Aorta (tissue), 5 donors: ENCODE results near the gene CPNE4. TPM values are rescaled to one million over a fixed set of nuclear protein-coding genes. Genes with fewer than 3 reads are reported as not detected.

ENCODE experiments used
- ATAC-seq: fragments of 200-7000 bp; cut with Tn5 transposase; one replicate; pipeline ENCODE4 v1.9.1; 2022; ENCODE audit warnings: moderate library complexity; ENCODE audit not compliant: low FRiP score
- DNase-seq, 2 donors: peaks; one replicate each; pipeline ENCODE4 v3.0.0-alpha.2; 2020
- H3K27ac ChIP-seq, 2 donors: one replicate each; pipeline ENCODE4 v1.5.1; 2013; ENCODE audit warnings: low read length in 2 of 2, mild to moderate bottlenecking in 2 of 2, moderate library complexity in 2 of 2, control low read depth in 1 of 2, inconsistent platforms in 1 of 2, low read depth in 1 of 2
- H3K27me3 ChIP-seq, 2 donors: one replicate each; pipeline ENCODE4 v1.6.1; 2013; ENCODE audit warnings: control low read depth in 1 of 2, low read length in 1 of 2, mild to moderate bottlenecking in 1 of 2, moderate library complexity in 1 of 2; ENCODE audit not compliant: insufficient read depth in 2 of 2, control insufficient read depth in 1 of 2
- H3K36me3 ChIP-seq, 2 donors: one replicate each; pipeline ENCODE4 v1.6.1; 2013; ENCODE audit warnings: control low read depth in 1 of 2, low read length in 1 of 2, mild to moderate bottlenecking in 1 of 2; ENCODE audit not compliant: insufficient read depth in 2 of 2, control insufficient read depth in 1 of 2
- H3K4me1 ChIP-seq, 2 donors: one replicate each; pipeline ENCODE4 v1.6.1; 2013; ENCODE audit warnings: low read length in 2 of 2, control low read depth in 1 of 2, mild to moderate bottlenecking in 1 of 2, moderate library complexity in 1 of 2; ENCODE audit not compliant: insufficient read depth in 2 of 2, control insufficient read depth in 1 of 2
- H3K4me3 ChIP-seq, 2 donors: one replicate each; pipeline ENCODE4 v1.5.1; 2013; ENCODE audit warnings: low read length in 2 of 2, control low read depth in 1 of 2, mild to moderate bottlenecking in 1 of 2
- H3K9me3 ChIP-seq: one replicate; pipeline ENCODE4 v1.6.1; 2013; ENCODE audit warnings: mild to moderate bottlenecking, low read length; ENCODE audit not compliant: control insufficient read depth
- WGBS, 2 donors: extraction: QIAGEN DNeasy Blood & Tissue Kit; methylation state at CpG; one replicate each; pipeline ENCODE4 v1.1.7; 2013; 5-methylcytosine and 5-hydroxymethylcytosine counted together
- intact Hi-C, 2 donors: fragments of 100-400 bp; cut with DNase I; formaldehyde crosslinking; loops; one replicate each; pipeline versions ENCODE4 v1.14.2 to v1.15.0; 2022
- polyA plus RNA-seq, 2 donors: library from polyadenylated mRNA; stranded (reverse); fragments of 200-250 nt; gene quantifications; one replicate each; pipeline ENCODE4 v1.2.3, GENCODE V29; 2013
- total RNA-seq, 2 donors: library from RNA; stranded (reverse); fragmentation: NEBNext Ultra II Directional; extraction: Animal tissue kit (Norgen Biotek cat#: 25700); gene quantifications; one replicate each; pipeline ENCODE4 v1.2.1, GENCODE V29; 2021
- donor health status: healthy with polysubstance abuse.
- donor health status: Bipolar disorder and iron deficiency.
- donor health status: DM: no; HTN: no; CAD: no.
- donor health status: DM: no; HTN: no; CAD: no.
- donor health status: DM: yes; HTN: yes; CAD: no.

CPNE4 gene
- total and polyA plus RNA-seq, 4 donors: 0.45 to 2.2 (median 1.1) TPM

DNA sequence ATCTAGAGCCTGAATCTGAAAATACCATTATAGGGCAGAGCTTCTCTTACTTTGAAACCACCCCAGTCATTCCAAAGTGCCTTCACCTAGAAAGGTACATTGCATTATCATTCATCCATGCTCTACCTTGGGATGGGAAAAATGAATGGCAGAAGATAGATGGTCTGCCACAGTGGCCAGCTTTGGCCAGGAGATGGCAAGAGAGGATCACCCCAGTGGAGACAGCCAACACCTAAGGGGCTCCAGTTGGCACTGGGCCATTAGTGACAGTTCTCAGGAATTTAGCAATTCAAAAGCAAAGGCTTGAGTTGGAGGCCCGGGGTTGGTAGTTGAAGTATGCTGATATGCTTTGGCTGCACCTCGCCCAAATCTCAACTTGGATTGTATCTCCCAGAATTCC lies 278.4 kb downstream of the CPNE4 start:
- ATAC-seq: no peak
- intact Hi-C loops: no loop called here
- 74 to 79% methylated on average over 2 of the region's 2 CpGs for WGBS, 2 donors

DNA sequence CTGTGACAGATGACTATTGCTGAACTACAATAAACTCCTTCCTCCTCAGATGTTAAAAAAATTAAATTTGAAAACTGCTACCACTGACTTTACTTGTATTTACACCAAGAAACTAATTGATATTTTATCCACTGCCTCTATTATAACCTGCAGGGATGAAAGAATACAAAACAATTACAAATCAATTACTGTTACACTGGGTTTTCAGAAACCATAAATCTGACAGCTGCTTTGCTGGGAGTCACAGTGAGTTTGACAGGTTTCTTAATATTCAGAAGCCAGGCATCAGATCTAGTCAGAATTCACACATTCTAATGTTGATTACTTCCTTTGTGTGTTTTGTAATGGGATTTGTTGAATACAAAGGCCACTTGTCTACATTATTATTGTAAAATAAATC lies 279.4 kb downstream of the CPNE4 start:
- Histone ChIP-seq H3K9me3 (no peaks in the 10 kb centered on the region), H3K27me3 (no peaks in the 10 kb centered on the region), H3K4me3 (no peak overlapping the region), H3K36me3 (no peaks in the 10 kb centered on the region), H3K4me1 (no peaks in the 10 kb centered on the region), H3K27ac (no peak overlapping the region)
- DNase-seq: no peak
- intact Hi-C loops: no loop called here
- no peak for ATAC-seq

More for the DNA sequence above, 278.4 kb downstream of the CPNE4 start:
- Histone ChIP-seq H3K4me3 (no peak overlapping the region), H3K4me1 (no peaks in the 10 kb centered on the region), H3K27ac (no peak overlapping the region), H3K36me3 (no peaks in the 10 kb centered on the region), H3K27me3 (no peaks in the 10 kb centered on the region), H3K9me3 (no peaks in the 10 kb centered on the region)
- no peak for DNase-seq

DNA sequence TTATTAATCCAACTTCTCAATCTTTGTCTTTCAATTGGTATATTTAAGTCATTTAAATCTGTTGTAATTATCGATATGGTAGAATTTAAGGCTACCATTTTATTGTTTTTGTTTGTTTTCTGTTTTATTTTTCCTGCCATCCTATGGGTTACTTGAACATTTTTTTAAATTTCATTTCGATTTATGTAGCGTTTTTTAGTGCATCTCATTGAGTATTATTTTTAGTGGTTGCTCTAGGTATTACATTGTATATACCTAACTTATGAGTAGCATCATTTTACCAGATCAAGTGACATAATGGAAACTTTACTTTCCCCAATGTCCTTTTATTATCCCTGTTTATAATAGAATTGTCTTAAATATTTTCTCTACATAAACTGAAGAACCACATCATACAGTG lies 284.6 kb downstream of the CPNE4 start:
- Histone ChIP-seq H3K9me3 (no peaks in the 10 kb centered on the region), H3K4me3 (no peak overlapping the region), H3K36me3 (no peaks in the 10 kb centered on the region), H3K27me3 (no peaks in the 10 kb centered on the region), H3K4me1 (no peaks in the 10 kb centered on the region), H3K27ac (no peak overlapping the region)
- ATAC-seq: no peak
- DNase-seq: no peak
- intact Hi-C loops: no loop called here
- 84 to 90% methylated on average over 3 of the region's 3 CpGs for WGBS, 2 donors

DNA sequence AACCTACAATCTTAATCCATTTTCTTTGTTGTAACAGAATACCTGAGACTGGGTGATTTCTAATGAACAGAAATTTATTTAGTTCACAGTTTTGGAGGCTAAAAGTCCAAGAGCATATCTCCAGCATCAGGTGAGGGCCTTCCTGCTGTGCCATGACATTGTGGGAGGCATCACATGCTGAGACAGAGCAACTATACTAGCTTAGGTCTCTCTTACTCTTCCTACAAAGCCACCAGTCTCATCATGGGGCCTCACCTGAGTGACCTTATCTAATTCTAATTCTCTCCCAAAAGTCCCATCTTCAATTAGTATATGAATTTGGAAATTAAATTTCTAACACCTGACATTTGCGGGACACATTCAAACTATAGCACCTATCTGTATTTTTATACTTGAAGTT lies 285.0 kb downstream of the CPNE4 start:
- intact Hi-C loops: no loop called here
- Histone ChIP-seq H3K27me3 (no peaks in the 10 kb centered on the region), H3K9me3 (no peaks in the 10 kb centered on the region), H3K4me3 (no peak overlapping the region), H3K27ac (no peak overlapping the region), H3K4me1 (no peaks in the 10 kb centered on the region), H3K36me3 (no peaks in the 10 kb centered on the region)
- DNase-seq (no peak), ATAC-seq (no peak)
- 93 to 97% methylated on average over 1 of the region's 1 CpG for WGBS, 2 donors

DNA sequence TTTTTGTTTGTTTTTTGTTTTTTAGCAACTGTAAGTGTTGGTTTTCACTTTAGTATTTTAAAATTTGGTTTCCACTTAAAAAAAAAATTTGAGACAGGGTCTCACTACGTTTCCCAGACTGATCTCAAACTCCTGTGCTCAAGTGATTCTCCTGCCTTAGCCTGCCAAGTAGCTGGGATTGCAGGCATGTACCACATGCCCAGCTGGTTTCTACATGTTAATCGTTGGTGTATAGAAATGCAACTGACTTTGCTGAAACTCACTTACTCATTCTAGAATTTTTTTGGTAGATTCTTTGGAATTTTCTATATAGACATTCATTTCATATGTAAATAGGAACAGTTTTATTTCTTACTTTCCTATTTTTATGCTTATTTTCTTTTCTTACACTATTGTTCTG lies 287.3 kb downstream of the CPNE4 start:
- Histone ChIP-seq H3K4me3 (no peak overlapping the region), H3K4me1 (no peaks in the 10 kb centered on the region), H3K9me3 (no peaks in the 10 kb centered on the region), H3K27me3 (no peaks in the 10 kb centered on the region), H3K27ac (no peak overlapping the region), H3K36me3 (no peaks in the 10 kb centered on the region)
- no peak for DNase-seq
- intact Hi-C loops: no loop called here
- 46 to 59% methylated on average over 2 of the region's 2 CpGs for WGBS, 2 donors
- ATAC-seq: no peak

DNA sequence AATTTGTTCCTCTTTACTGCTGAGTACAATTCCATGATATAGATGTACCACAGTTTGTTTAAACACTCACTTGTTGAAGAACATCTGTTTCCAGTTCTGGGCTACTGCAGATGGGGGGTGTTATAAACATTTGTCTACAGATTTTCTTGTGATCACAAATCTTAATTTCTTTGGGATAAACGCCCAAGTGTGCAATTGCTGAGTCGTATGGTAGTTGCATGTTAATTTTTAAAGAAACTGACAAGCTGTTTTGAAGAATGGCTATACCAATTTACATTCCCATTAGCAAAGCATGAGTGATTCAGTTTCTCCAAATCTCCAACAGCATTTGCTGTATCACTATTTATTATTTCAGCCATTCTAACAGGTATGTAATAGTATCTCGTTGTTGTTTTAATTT lies 290.0 kb downstream of the CPNE4 start:
- Histone ChIP-seq H3K27me3 (no peaks in the 10 kb centered on the region), H3K27ac (no peak overlapping the region), H3K36me3 (no peaks in the 10 kb centered on the region), H3K4me1 (peaks cover 0 to 2% of the 10 kb centered on the region in 2 donors), H3K4me3 (no peak overlapping the region), H3K9me3 (no peaks in the 10 kb centered on the region)
- DNase-seq: no peak
- intact Hi-C loops: no loop called here
- WGBS, 2 donors: 56% methylated on average over 3 of the region's 3 CpGs
- ATAC-seq: no peak

DNA sequence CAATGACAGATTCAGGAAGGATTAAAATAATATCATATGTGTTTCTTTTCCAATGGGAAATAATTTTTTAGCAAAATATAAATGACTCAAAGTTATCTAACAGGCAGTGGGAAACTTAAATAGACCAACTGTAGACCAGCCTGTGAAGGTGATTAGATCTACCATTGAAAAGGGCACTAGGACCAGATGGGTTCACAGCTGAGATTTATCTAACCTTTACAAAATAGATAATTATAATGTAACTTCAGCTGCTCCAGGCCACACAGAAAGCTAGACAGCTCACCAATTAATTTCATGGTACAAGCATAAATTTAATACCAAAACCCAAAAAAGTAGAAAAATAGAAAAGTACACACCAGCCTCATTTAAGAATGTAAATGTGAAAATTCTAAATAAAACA lies 291.7 kb downstream of the CPNE4 start:
- Histone ChIP-seq H3K36me3 (no peaks in the 10 kb centered on the region), H3K4me1 (peaks cover 0 to 2% of the 10 kb centered on the region in 2 donors), H3K27me3 (no peaks in the 10 kb centered on the region), H3K27ac (no peak overlapping the region), H3K4me3 (no peak overlapping the region), H3K9me3 (no peaks in the 10 kb centered on the region)
- ATAC-seq (no peak), DNase-seq (no peak)
- intact Hi-C loops: no loop called here

DNA sequence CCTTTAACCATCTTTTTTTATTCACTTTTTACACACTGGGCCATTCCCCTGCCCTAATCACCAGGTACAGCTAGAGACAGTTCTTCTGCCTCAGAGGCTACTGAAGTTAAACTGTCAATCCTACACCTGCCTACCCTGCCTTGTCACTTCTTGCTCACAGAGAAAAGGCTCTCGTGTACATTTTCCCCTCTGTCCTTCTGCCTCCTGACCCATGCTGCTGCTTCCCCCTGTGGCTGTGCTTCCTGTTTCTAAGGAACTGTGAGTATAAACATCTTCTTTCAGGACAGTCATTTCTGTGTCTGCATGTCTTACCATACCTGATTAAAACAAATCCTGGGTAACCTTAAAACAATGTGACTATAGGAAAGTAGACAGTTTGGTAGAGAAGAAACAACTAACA lies 295.6 kb downstream of the CPNE4 start:
- H3K36me3 ChIP-seq: no peaks in the 10 kb centered on the region
- no peak overlapping the region for H3K4me3 ChIP-seq
- no peak overlapping the region for H3K27ac ChIP-seq
- no peaks in the 10 kb centered on the region for H3K27me3 ChIP-seq
- 41 to 49% methylated on average over 1 of the region's 1 CpG for WGBS, 2 donors
- intact Hi-C loops: no loop called here
- ATAC-seq (no peak), DNase-seq (no peak)
- H3K4me1 ChIP-seq: peaks cover 0 to 2% of the 10 kb centered on the region in 2 donors
- H3K9me3 ChIP-seq: no peaks in the 10 kb centered on the region

DNA sequence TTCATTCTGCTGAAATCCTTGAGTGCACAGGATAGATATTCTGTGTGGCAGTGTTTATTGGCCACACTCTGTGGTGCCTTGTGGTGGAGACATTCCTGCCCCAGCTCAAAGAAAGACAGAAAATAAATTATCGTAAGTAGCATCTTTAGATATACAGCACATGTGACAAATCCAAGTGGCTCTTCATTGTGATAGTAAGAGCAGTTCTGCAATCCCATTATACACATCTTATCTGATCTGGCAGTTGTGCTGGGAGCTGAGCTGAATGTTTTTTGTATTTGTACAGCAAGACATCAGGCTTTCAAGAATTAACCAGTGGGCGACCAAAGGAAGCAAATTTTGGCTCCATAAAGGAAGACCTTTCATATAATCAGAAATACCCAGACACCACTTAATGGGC lies 296.7 kb downstream of the CPNE4 start:
- ATAC-seq (no peak), DNase-seq (no peak)
- H3K4me1 ChIP-seq: peaks cover 0 to 2% of the 10 kb centered on the region in 2 donors
- no peaks in the 10 kb centered on the region for H3K36me3 ChIP-seq
- intact Hi-C loops: no loop called here
- no peaks in the 10 kb centered on the region for H3K9me3 ChIP-seq
- no peaks in the 10 kb centered on the region for H3K27me3 ChIP-seq
- H3K27ac ChIP-seq: no peak overlapping the region
- H3K4me3 ChIP-seq: no peak overlapping the region
- 74 to 76% methylated on average over 2 of the region's 2 CpGs for WGBS, 2 donors
